ENCODE results near the gene ADCY2.

ADCY2 gene

GRCh38 chr5:7822449-7822848 lies 426.5 kb downstream of the ADCY2 start:
- no peak for DNase-seq (ENCODE audit: low read depth)
- H3K4me3 ChIP-seq (ENCODE audit: low read length) = no peak overlapping the region
- TF ChIP-seq CTCF (IDR thresholded peaks at IDR 0.05; ENCODE audit: insufficient read depth, low read depth, low read length, missing control alignments) = no peak

- TF ChIP-seq CTCF (IDR thresholded peaks at IDR 0.05; ENCODE audit: insufficient read depth, low read depth, low read length, missing control alignments) = no peak
- DNase-seq (ENCODE audit: low read depth) = no peak
- H3K4me3 ChIP-seq (ENCODE audit: low read length) = no peak overlapping the region
Measured at GRCh38 chr5:7823594-7823993, 427.7 kb downstream of the ADCY2 start.

GRCh38 chr5:7824995-7825394 lies 429.1 kb downstream of the ADCY2 start:
- DNase-seq (ENCODE audit: low read depth) = no peak
- H3K4me3 ChIP-seq (ENCODE audit: low read length) = no peak overlapping the region
- no peak for TF ChIP-seq CTCF (IDR thresholded peaks at IDR 0.05; ENCODE audit: insufficient read depth, low read depth, low read length, missing control alignments)

GRCh38 chr5:7825630-7826029 lies 429.7 kb downstream of the ADCY2 start:
- DNase-seq (ENCODE audit: low read depth) = no peak
- no peak for TF ChIP-seq CTCF (IDR thresholded peaks at IDR 0.05; ENCODE audit: insufficient read depth, low read depth, low read length, missing control alignments)

GRCh38 chr5:7827610-7828009 lies 431.7 kb downstream of the ADCY2 start:
- no peak for TF ChIP-seq CTCF (IDR thresholded peaks at IDR 0.05; ENCODE audit: insufficient read depth, low read depth, low read length, missing control alignments)
- H3K4me3 ChIP-seq (ENCODE audit: low read length) = no peak overlapping the region

More at GRCh38 chr5:7825630-7826029, 429.7 kb downstream of the ADCY2 start:
- H3K4me3 ChIP-seq (ENCODE audit: low read length) = no peak overlapping the region

DNA sequence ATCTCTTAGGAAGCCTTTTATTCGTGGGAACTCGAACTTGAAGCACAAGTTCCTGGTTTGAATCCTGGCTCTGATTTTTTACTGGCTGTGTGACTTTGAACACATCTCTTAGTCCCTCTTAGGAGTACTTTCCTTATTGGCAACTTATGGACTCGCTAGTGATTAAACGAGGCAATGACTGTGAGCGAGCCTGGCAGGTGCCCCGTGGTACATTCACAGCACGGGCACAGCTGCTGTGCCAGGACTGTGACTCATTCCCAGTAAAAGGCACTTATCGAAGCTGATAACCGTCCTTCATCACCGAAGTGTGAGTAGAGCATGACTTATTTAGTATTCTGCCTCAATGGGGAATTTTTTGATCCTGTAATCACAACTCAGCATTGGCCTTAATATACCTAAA lies 432.3 kb downstream of the ADCY2 start:
- no peak for TF ChIP-seq CTCF (IDR thresholded peaks at IDR 0.05; ENCODE audit: insufficient read depth, low read depth, low read length, missing control alignments)
- no peak overlapping the region for H3K4me3 ChIP-seq (ENCODE audit: low read length)
- no peak for DNase-seq (ENCODE audit: low read depth)

More at GRCh38 chr5:7827610-7828009, 431.7 kb downstream of the ADCY2 start:
- no peak for DNase-seq (ENCODE audit: low read depth)

DNA sequence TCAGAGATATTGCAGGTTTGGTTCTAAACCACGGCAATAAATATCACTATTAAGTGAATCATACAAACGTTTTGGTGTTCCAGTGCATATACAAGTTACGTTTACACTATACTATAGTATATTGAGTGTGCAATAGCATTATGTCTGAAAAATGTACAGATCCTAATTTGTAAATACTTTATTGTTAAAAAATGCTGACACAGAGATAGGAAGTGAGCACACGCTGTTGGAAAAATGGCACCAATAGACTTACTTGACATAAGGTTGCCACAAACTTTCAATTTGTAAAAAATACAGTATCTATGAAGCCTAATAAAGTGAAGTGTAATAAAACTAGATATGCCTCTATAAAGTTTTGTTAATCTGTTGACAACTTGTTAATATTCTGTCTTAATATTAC lies 439.0 kb downstream of the ADCY2 start:
- DNase-seq (ENCODE audit: low read depth) = no peak
- TF ChIP-seq CTCF (IDR thresholded peaks at IDR 0.05; ENCODE audit: insufficient read depth, low read depth, low read length, missing control alignments) = no peak
- H3K4me3 ChIP-seq (ENCODE audit: low read length) = no peak overlapping the region

Measured in epithelial cell of esophagus (primary cell).